ENCODE measurements around the gene SPTLC3.

SPTLC3 gene

DNA sequence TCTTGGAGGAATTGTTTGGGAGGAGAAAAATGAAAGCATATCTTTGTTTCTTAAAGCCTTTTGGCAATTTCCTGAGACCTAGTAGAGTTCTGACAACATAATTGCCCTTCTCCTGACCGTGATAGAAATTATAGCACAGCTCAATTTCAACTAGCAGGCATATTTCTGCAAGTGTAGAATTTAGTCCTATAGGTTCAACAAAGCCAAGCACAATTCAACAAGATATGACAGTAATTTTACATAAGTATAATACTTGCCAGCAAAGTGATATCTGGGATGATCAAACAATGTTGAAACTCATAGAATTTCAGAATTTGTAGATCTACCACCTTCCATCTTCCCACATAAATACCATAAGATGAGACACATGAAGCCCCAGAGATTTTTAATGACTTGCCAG lies 73.1 kb downstream of the SPTLC3 start:
- no peaks in the 10 kb centered on the region for H3K27me3 ChIP-seq (ENCODE audit: control insufficient read depth, insufficient read depth, low read length)
- H3K4me1 ChIP-seq (ENCODE audit: control insufficient read depth, low read depth, low read length), result no peaks in the 10 kb centered on the region
- no peak overlapping the region for H3K9ac ChIP-seq (ENCODE audit: low read length)
- H3K9me3 ChIP-seq (ENCODE audit: control insufficient read depth, low read depth, low read length), result no peaks in the 10 kb centered on the region
- no peak overlapping the region for H3K27ac ChIP-seq (ENCODE audit: low read length)
- no peak overlapping the region for H3K4me3 ChIP-seq (ENCODE audit: low read length)
- no peaks in the 10 kb centered on the region for H3K36me3 ChIP-seq (ENCODE audit: control insufficient read depth, low read depth, low read length)

GRCh38 chr20:13082378-13082777 lies 73.6 kb downstream of the SPTLC3 start:
- Histone ChIP-seq H3K27ac (ENCODE audit: low read length) (no peak overlapping the region), H3K27me3 (ENCODE audit: control insufficient read depth, insufficient read depth, low read length) (no peaks in the 10 kb centered on the region), H3K9me3 (ENCODE audit: control insufficient read depth, low read depth, low read length) (no peaks in the 10 kb centered on the region), H3K9ac (ENCODE audit: low read length) (no peak overlapping the region), H3K4me1 (ENCODE audit: control insufficient read depth, low read depth, low read length) (no peaks in the 10 kb centered on the region), H3K36me3 (ENCODE audit: control insufficient read depth, low read depth, low read length) (no peaks in the 10 kb centered on the region), H3K4me3 (ENCODE audit: low read length) (no peak overlapping the region)

- Histone ChIP-seq H3K4me1 (ENCODE audit: control insufficient read depth, low read depth, low read length) (no peaks in the 10 kb centered on the region), H3K36me3 (ENCODE audit: control insufficient read depth, low read depth, low read length) (no peaks in the 10 kb centered on the region), H3K27me3 (ENCODE audit: control insufficient read depth, insufficient read depth, low read length) (no peaks in the 10 kb centered on the region), H3K4me3 (ENCODE audit: low read length) (no peak overlapping the region), H3K9ac (ENCODE audit: low read length) (no peak overlapping the region), H3K27ac (ENCODE audit: low read length) (no peak overlapping the region), H3K9me3 (ENCODE audit: control insufficient read depth, low read depth, low read length) (no peaks in the 10 kb centered on the region)
Observed at GRCh38 chr20:13085275-13085674, 76.5 kb downstream of the SPTLC3 start.

DNA sequence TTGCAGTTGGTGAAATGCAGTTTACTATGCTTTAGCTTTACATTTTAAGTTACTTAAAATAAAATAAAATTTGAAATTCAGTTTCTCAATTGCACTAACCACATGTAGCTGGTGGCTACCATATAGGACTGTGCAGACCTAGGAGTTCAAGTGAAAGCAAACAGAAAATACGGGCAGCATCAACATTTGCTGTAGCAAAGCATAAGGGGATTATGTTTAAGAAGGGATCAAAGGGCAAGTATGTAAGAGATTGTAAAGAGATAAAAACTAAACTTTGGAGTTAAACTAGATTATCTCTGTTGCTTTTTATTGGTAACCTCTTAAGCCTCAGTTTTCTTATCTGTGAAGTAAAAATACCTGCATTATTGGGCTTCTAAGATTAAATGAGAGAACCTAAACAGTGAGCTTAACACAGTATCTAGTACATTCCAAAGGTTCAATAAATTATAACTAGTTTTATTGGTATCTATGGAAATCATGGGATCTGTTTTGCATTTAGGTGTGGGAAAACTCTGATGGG lies 81.2 kb downstream of the SPTLC3 start:
- Histone ChIP-seq H3K4me1 (ENCODE audit: control insufficient read depth, low read depth, low read length) (no peaks in the 10 kb centered on the region), H3K9me3 (ENCODE audit: control insufficient read depth, low read depth, low read length) (no peaks in the 10 kb centered on the region), H3K4me3 (ENCODE audit: low read length) (no peak overlapping the region), H3K27ac (ENCODE audit: low read length) (no peak overlapping the region), H3K9ac (ENCODE audit: low read length) (no peak overlapping the region), H3K36me3 (ENCODE audit: control insufficient read depth, low read depth, low read length) (no peaks in the 10 kb centered on the region), H3K27me3 (ENCODE audit: control insufficient read depth, insufficient read depth, low read length) (no peaks in the 10 kb centered on the region)

GRCh38 chr20:13092111-13092510 lies 83.3 kb downstream of the SPTLC3 start:
- Histone ChIP-seq H3K9me3 (ENCODE audit: control insufficient read depth, low read depth, low read length) (no peaks in the 10 kb centered on the region), H3K27ac (ENCODE audit: low read length) (no peak overlapping the region), H3K4me1 (ENCODE audit: control insufficient read depth, low read depth, low read length) (no peaks in the 10 kb centered on the region), H3K9ac (ENCODE audit: low read length) (no peak overlapping the region), H3K27me3 (ENCODE audit: control insufficient read depth, insufficient read depth, low read length) (no peaks in the 10 kb centered on the region), H3K36me3 (ENCODE audit: control insufficient read depth, low read depth, low read length) (no peaks in the 10 kb centered on the region), H3K4me3 (ENCODE audit: low read length) (no peak overlapping the region)

DNA sequence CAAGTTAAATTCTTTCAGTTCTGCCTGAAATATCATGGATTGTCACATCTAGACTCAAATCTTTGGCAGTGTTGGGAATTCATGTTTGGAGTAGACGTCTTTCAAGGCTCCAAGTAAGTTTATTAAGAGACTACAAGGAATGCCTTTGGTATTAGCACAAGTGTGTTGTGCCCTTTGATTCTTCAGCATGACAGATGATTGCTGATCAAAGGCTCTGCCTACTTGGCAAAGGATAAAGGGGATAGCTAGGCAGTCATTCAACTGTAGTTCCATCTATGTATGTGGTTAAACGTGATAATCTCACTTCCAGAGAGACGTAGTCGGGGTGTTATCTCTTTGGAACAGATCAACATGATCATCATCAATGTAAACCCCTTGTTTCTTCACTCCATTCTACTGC lies 86.2 kb downstream of the SPTLC3 start:
- Histone ChIP-seq H3K9me3 (ENCODE audit: control insufficient read depth, low read depth, low read length) (no peaks in the 10 kb centered on the region), H3K27me3 (ENCODE audit: control insufficient read depth, insufficient read depth, low read length) (no peaks in the 10 kb centered on the region), H3K27ac (ENCODE audit: low read length) (no peak overlapping the region), H3K4me3 (ENCODE audit: low read length) (no peak overlapping the region), H3K4me1 (ENCODE audit: control insufficient read depth, low read depth, low read length) (peaks cover 8% of the 10 kb centered on the region), H3K36me3 (ENCODE audit: control insufficient read depth, low read depth, low read length) (no peaks in the 10 kb centered on the region), H3K9ac (ENCODE audit: low read length) (no peak overlapping the region)

GRCh38 chr20:13098720-13099355 lies 90.1 kb downstream of the SPTLC3 start:
- Histone ChIP-seq H3K36me3 (ENCODE audit: control insufficient read depth, low read depth, low read length) (no peaks in the 10 kb centered on the region), H3K9ac (ENCODE audit: low read length) (no peak overlapping the region), H3K9me3 (ENCODE audit: control insufficient read depth, low read depth, low read length) (no peaks in the 10 kb centered on the region), H3K4me1 (ENCODE audit: control insufficient read depth, low read depth, low read length) (peaks cover 13% of the 10 kb centered on the region), H3K4me3 (ENCODE audit: low read length) (no peak overlapping the region), H3K27me3 (ENCODE audit: control insufficient read depth, insufficient read depth, low read length) (no peaks in the 10 kb centered on the region), H3K27ac (ENCODE audit: low read length) (no peak overlapping the region)

GRCh38 chr20:13099676-13100075 lies 90.9 kb downstream of the SPTLC3 start:
- no peaks in the 10 kb centered on the region for H3K36me3 ChIP-seq (ENCODE audit: control insufficient read depth, low read depth, low read length)
- H3K9ac ChIP-seq (ENCODE audit: low read length), result no peak overlapping the region
- no peak overlapping the region for H3K4me3 ChIP-seq (ENCODE audit: low read length)
- no peak overlapping the region for H3K27ac ChIP-seq (ENCODE audit: low read length)
- no peaks in the 10 kb centered on the region for H3K27me3 ChIP-seq (ENCODE audit: control insufficient read depth, insufficient read depth, low read length)
- H3K9me3 ChIP-seq (ENCODE audit: control insufficient read depth, low read depth, low read length), result no peaks in the 10 kb centered on the region
- H3K4me1 ChIP-seq (ENCODE audit: control insufficient read depth, low read depth, low read length), result peaks cover 13% of the 10 kb centered on the region

- Histone ChIP-seq H3K27me3 (ENCODE audit: control insufficient read depth, insufficient read depth, low read length) (no peaks in the 10 kb centered on the region), H3K27ac (ENCODE audit: low read length) (no peak overlapping the region), H3K4me3 (ENCODE audit: low read length) (no peak overlapping the region), H3K9ac (ENCODE audit: low read length) (no peak overlapping the region), H3K36me3 (ENCODE audit: control insufficient read depth, low read depth, low read length) (no peaks in the 10 kb centered on the region), H3K9me3 (ENCODE audit: control insufficient read depth, low read depth, low read length) (no peaks in the 10 kb centered on the region), H3K4me1 (ENCODE audit: control insufficient read depth, low read depth, low read length) (peaks cover 17% of the 10 kb centered on the region)
Observed at GRCh38 chr20:13101276-13101675, 92.5 kb downstream of the SPTLC3 start.

DNA sequence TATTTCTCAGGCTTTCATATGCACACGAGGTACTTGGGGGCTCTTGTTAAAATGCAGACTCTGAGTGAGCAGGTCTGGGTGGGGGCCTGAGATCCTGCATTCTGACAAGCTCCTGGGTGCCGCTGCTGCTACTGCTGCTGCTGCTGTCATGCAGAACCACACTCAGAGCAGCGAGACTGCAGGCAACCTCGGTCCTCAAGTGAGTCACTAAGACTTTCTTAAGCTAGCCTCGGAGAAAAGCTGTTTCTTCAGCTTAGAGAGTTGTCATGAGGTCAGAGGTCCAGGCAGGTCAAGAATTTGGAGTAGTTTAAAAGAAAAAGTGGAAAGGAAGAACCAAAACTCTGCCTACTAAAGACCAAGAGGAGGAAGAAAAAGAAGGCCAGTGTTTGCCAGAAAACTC lies 92.9 kb downstream of the SPTLC3 start:
- Histone ChIP-seq H3K4me3 (ENCODE audit: low read length) (no peak overlapping the region), H3K27ac (ENCODE audit: low read length) (no peak overlapping the region), H3K4me1 (ENCODE audit: control insufficient read depth, low read depth, low read length) (peaks cover 17% of the 10 kb centered on the region), H3K36me3 (ENCODE audit: control insufficient read depth, low read depth, low read length) (no peaks in the 10 kb centered on the region), H3K27me3 (ENCODE audit: control insufficient read depth, insufficient read depth, low read length) (no peaks in the 10 kb centered on the region), H3K9me3 (ENCODE audit: control insufficient read depth, low read depth, low read length) (no peaks in the 10 kb centered on the region), H3K9ac (ENCODE audit: low read length) (no peak overlapping the region)

DNA sequence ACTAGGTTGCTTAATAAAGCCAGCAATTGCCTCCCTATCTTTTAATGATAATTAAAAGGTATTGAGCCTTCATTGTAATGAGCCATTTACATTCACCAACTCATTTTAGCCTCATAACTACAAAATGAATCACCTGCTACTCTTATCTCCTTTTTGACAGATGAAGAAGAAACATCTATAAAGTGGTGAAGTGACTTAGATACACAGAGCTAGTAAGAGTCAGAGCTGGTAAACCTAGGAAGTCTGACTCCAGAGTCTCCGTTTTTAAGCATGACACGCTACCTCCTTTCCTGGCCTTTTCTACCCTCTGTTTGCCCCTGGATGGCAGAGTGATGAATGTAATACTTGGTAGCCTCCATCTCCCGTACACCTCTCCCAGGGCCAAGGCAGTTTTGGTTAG lies 93.5 kb downstream of the SPTLC3 start:
- H3K4me3 ChIP-seq (ENCODE audit: low read length), result no peak overlapping the region
- no peaks in the 10 kb centered on the region for H3K9me3 ChIP-seq (ENCODE audit: control insufficient read depth, low read depth, low read length)
- H3K4me1 ChIP-seq (ENCODE audit: control insufficient read depth, low read depth, low read length), result peaks cover 17% of the 10 kb centered on the region
- H3K27ac ChIP-seq (ENCODE audit: low read length), result no peak overlapping the region
- no peaks in the 10 kb centered on the region for H3K27me3 ChIP-seq (ENCODE audit: control insufficient read depth, insufficient read depth, low read length)
- no peak overlapping the region for H3K9ac ChIP-seq (ENCODE audit: low read length)
- H3K36me3 ChIP-seq (ENCODE audit: control insufficient read depth, low read depth, low read length), result no peaks in the 10 kb centered on the region

DNA sequence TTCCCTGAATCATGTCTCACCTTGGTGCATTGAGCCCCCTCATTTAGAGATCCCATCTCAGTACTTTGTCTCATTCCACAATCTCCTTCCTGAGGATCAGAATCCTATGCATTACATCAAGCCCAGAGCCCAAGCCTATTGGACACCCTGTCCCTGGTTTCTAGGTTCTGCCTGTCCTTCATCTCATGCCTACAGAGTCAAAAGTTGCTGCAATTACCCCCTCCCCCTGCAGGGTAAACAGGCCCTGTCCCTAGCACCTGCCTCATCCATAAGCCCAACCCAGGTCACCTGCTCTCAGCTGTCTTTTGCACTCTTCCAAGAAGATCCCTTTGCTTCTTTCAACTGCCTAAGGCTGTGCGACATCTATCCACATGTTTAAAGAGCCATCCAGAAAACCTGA lies 93.9 kb downstream of the SPTLC3 start:
- H3K4me1 ChIP-seq (ENCODE audit: control insufficient read depth, low read depth, low read length), result peaks cover 17% of the 10 kb centered on the region
- no peak overlapping the region for H3K9ac ChIP-seq (ENCODE audit: low read length)
- no peak overlapping the region for H3K27ac ChIP-seq (ENCODE audit: low read length)
- H3K9me3 ChIP-seq (ENCODE audit: control insufficient read depth, low read depth, low read length), result no peaks in the 10 kb centered on the region
- H3K4me3 ChIP-seq (ENCODE audit: low read length), result no peak overlapping the region
- no peaks in the 10 kb centered on the region for H3K27me3 ChIP-seq (ENCODE audit: control insufficient read depth, insufficient read depth, low read length)
- H3K36me3 ChIP-seq (ENCODE audit: control insufficient read depth, low read depth, low read length), result no peaks in the 10 kb centered on the region
